RWPE2 (cell line): ENCODE measurements around the gene CXCL6.

Experiments
- ATAC-seq: fragments of 200-7000 bp; cut with Tn5 transposase; 3 replicates; pipeline ENCODE4 v1.9.1; 2021; ENCODE audit warnings: low read depth
- DNase-seq: peaks from one replicate; pipeline ENCODE4 v3.0.0-alpha.2; 2020; ENCODE audit warnings: low spot score
- H3K27ac ChIP-seq: fragments of 450-650 bp; 2 replicates; pipeline ENCODE4 v1.5.1; 2017; ENCODE audit warnings: mild to moderate bottlenecking; ENCODE audit not compliant: poor library complexity, severe bottlenecking
- H3K27me3 ChIP-seq: fragments of 250-450 bp; sonication (Bioruptor Pico); 2 replicates; pipeline ENCODE4 v1.5.1; 2021; ENCODE audit warnings: mild to moderate bottlenecking, moderate library complexity; ENCODE audit not compliant: insufficient read depth, poor library complexity, severe bottlenecking
- H3K36me3 ChIP-seq: fragments of 250-450 bp; sonication (Bioruptor Pico); 2 replicates; pipeline ENCODE4 v1.5.1; 2020; ENCODE audit warnings: low read depth, mild to moderate bottlenecking, moderate library complexity
- H3K4me1 ChIP-seq: fragments of 250-450 bp; sonication (Bioruptor Pico); 2 replicates; pipeline ENCODE4 v1.5.1; 2021; ENCODE audit warnings: mild to moderate bottlenecking, moderate library complexity; ENCODE audit not compliant: insufficient read depth, poor library complexity, severe bottlenecking
- H3K4me3 ChIP-seq: fragments of 250-450 bp; sonication (Bioruptor Pico); 2 replicates; pipeline ENCODE4 v1.5.1; 2021; ENCODE audit warnings: mild to moderate bottlenecking, moderate library complexity; ENCODE audit not compliant: severe bottlenecking
- H3K9me3 ChIP-seq: fragments of 250-450 bp; sonication (Bioruptor Pico); 2 replicates; pipeline ENCODE4 v1.5.1; 2021; ENCODE audit warnings: mild to moderate bottlenecking, moderate library complexity; ENCODE audit not compliant: severe bottlenecking
- CTCF ChIP-seq: fragments of 450-650 bp; IDR thresholded peaks from one replicate; pipeline ENCODE4 v1.5.1; 2017; ENCODE audit warnings: mild to moderate bottlenecking, moderate library complexity; ENCODE audit not compliant: poor library complexity, severe bottlenecking

The CXCL6 gene

DNA sequence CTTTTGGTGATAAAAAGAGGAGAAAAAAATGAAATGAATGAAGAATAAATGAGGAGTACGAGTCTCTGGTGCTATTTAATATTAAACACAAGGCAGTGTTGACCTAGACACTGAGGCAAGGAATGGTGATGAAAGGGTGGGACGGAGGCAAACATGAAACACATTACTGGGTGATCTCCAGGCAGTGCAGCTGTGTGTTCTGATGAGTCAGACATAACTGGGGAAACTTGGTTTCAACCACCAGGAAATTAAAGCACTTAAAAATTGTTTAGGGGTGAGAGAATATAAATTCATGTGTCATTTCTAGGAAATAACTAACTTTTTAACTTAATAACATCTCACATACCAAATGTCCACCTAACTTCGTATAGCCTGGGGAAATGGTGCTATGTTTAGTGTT lies 19.7 kb upstream of the CXCL6 start:
- no peaks in the 10 kb centered on the region for H3K9me3 ChIP-seq
- H3K4me1 ChIP-seq = peaks cover 8% of the 10 kb centered on the region
- no peak for TF ChIP-seq CTCF
- no peaks in the 10 kb centered on the region for H3K36me3 ChIP-seq
- H3K27ac ChIP-seq = peak overlapping the region; percentile 63
- no peak overlapping the region for H3K4me3 ChIP-seq
- DNase-seq = no peak
- no peaks in the 10 kb centered on the region for H3K27me3 ChIP-seq
- peak; percentile 92 for ATAC-seq

GRCh38 chr4:73817341-73817740 lies 19.1 kb upstream of the CXCL6 start:
- peak overlapping the region; percentile 63 for H3K27ac ChIP-seq
- no peaks in the 10 kb centered on the region for H3K27me3 ChIP-seq
- no peak for ATAC-seq
- peaks cover 9% of the 10 kb centered on the region for H3K4me1 ChIP-seq
- no peak for TF ChIP-seq CTCF
- no peak overlapping the region for H3K4me3 ChIP-seq
- H3K9me3 ChIP-seq = no peaks in the 10 kb centered on the region
- DNase-seq = no peak
- no peaks in the 10 kb centered on the region for H3K36me3 ChIP-seq

GRCh38 chr4:73821325-73821724 lies 15.2 kb upstream of the CXCL6 start:
- Histone ChIP-seq H3K27ac (no peak overlapping the region), H3K9me3 (no peaks in the 10 kb centered on the region), H3K36me3 (no peaks in the 10 kb centered on the region), H3K4me1 (peaks cover 7% of the 10 kb centered on the region), H3K27me3 (no peaks in the 10 kb centered on the region), H3K4me3 (no peak overlapping the region)
- no peak for DNase-seq
- TF ChIP-seq CTCF = no peak
- no peak for ATAC-seq

DNA sequence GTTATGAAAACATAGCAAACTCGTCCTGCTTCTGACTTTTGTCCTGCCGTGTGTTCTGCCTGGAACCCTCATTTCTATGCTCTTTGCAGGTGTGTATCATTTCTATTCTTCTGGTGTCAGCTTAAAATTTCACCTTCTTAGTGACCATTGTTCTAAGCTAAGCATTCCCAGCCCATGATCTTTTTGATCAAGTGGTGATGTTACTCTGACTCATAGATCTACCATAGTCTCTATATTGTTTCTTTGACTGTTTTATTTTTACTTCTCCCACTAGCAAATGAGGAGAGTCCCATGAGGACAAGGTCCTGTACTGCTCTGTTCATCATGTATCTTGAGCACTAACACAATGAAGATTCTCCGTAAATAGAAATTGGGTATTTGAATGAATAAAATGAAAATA lies 14.1 kb upstream of the CXCL6 start:
- no peaks in the 10 kb centered on the region for H3K36me3 ChIP-seq
- no peaks in the 10 kb centered on the region for H3K9me3 ChIP-seq
- no peaks in the 10 kb centered on the region for H3K27me3 ChIP-seq
- H3K27ac ChIP-seq = no peak overlapping the region
- DNase-seq (no peak), ATAC-seq (peak; percentile 49; the same call in 1 of the 3 replicates)
- H3K4me3 ChIP-seq = no peak overlapping the region
- no peak for TF ChIP-seq CTCF
- peaks cover 7% of the 10 kb centered on the region for H3K4me1 ChIP-seq

- Histone ChIP-seq H3K4me1 (peaks cover 7% of the 10 kb centered on the region), H3K4me3 (no peak overlapping the region), H3K27ac (no peak overlapping the region), H3K9me3 (no peaks in the 10 kb centered on the region), H3K36me3 (no peaks in the 10 kb centered on the region), H3K27me3 (no peaks in the 10 kb centered on the region)
- no peak for DNase-seq
- TF ChIP-seq CTCF = no peak
- no peak for ATAC-seq
Measured at GRCh38 chr4:73822812-73823504, 13.5 kb upstream of the CXCL6 start.
